Measurements from ENCODE around the gene ROBO1.

Gene ROBO1

DNA sequence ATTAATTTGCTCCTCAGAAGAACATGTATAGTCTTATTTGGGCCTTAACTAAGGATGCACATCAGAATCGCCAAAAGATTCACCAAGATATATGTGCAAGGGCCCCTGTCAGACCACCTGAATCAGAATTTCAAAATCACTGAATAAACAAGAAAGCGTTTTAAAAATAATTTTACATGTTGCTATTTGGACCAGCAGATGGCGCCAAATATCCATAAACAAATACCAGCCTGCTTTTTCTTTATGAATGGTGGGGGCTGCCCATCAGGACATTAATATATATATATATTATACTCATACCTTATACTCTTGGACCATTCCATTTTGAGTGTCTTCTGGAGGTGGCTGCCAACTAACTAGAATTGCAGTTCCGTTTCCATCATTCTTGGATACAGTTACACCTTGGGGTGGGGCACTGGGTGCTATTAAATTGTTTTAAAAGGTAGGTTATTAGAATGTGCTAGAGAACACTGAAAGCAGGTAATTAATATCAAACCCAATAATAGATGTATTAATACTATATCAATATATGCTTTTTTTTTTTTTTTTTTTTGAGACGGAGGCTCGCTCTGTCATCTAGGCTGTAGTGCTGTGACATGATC, 1108.3 kb downstream of the ROBO1 start:
- no peak for DNase-seq

DNA sequence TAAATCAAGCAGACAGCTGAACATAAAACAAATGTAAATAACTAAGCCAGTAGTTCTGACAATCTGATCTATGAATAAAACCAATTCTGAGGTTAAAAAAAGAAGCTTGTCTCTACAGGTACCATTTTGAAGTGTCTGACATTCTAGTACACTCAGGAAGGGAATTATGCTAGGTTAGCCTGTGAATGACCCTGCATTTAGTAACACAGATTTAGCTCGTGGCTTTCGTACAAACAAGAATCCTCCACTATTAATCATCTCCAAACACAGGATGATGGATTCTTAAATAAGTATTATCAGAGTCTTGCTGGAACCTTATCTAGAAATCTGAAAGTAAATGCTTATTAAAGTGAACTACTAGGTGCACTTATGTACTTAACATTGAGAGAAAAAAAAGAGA, 1120.1 kb downstream of the ROBO1 start:
- no peak for DNase-seq

GRCh38 chr3:78645628-78646310, 1122.0 kb downstream of the ROBO1 start:
- peak in 1 of 2 experiments; percentile 20 for DNase-seq

DNA sequence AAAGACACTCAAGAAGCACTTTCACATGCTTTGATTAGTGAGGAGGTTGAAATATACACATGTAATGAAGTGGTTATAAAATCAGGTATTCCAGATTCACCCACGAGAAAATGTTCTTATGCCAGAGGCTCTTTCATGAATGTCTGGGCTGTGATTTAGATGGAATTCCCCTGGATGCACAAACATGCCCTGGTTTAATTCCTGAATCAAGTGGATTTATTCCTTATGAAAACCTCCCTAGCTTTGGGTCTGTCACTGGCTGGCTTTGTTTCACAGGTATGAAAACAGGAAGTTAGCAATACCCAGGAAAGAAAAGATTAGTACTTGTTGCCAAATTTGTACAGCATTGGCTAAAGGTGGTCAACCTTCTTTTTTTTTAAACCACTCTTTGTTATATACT, 1123.0 kb downstream of the ROBO1 start:
- no peak for DNase-seq

GRCh38 chr3:78642226-78643035, 1125.4 kb downstream of the ROBO1 start:
- DNase-seq = no peak

DNA sequence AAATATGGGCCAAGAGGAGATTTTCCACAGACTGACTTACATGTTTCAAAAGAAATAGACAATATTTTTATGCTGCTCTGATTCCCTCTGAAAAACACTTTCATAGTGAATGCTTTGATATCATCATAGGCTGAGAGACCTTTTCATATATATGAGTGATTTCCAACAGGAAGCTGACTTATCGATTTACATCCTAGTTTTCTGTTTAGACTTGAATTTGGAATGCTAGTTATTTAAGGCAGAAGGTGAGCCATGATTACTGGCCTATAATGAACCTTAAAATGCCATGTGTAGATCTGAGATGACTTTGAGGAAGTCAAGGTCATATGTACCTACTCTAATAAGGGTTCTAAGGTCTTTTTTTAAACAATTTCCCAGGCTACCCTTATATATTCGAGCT, 1126.1 kb downstream of the ROBO1 start:
- no peak for DNase-seq

DNA sequence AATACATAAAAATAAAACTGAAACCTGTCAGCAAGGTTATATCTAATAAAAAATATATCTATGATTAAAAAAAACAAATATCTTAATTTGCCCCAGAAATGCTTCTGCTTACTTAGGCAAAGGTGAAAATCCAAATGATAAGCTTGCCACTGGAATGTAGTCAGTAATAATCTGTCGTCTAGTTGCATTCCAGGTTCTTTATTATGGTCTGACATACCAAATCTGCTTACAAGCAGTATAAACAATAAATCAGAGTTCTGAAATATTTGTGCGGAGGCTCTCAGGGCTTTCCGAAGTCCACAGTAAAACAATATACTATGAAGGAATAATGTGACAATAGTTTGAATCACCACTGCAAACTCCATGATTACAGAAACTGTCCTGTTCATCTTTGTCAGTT, 1133.5 kb downstream of the ROBO1 start:
- no peak for DNase-seq

GRCh38 chr3:78633626-78634025, 1134.2 kb downstream of the ROBO1 start:
- no peak for DNase-seq

DNA sequence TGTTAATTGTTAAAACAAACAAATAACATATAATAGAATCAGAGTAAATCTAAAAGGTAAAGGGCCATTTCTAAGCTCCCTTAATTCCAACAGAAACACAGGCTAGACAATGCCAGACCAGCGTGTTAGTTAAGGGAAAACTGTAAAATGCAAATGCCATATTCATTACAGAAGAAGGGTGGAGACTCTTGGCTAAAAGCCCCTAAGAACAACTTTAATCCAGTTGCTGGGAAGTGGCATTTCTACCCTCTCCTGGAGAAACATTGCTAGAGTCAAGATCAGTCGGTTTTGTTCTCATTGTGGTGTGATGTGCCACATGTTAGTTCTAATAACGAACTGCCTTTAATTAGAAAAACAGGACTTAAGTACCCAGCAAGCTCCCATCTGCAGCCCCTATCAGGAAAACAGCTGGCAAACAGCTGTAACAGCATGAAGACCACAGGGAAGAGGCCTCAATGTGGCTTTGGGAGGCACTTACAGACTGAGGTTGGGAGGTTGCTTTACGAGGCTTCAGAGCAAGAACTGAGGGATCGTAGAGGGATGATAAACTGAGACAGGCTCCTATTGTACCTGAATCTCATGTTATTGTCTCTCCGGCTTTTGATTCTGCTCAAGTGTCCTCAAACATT, 1134.8 kb downstream of the ROBO1 start:
- no peak for DNase-seq

- DNase-seq = no peak
Observed at GRCh38 chr3:78629544-78629943, 1138.3 kb downstream of the ROBO1 start.

GRCh38 chr3:78621061-78621716, 1146.6 kb downstream of the ROBO1 start:
- DNase-seq = no peak

DNA sequence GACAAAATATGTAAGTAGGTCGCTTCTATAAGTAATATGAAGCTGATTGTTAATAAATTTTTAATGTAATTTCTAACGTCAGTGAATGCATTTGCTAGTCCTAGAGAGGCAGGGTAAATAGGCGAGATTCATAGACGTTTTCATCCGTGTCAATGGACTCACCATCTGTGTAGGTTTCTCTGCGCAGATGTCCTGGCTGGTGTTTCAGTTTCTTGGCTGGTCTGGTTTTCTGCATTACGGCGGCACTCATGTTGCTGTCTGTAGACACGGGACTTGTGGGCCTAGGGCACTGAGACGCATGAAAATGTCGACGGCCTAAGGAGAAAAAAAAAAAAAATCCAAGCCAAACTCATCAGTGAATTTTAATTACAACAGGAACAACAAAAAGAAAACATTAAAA, 1153.3 kb downstream of the ROBO1 start:
- DNase-seq = no peak

DNA sequence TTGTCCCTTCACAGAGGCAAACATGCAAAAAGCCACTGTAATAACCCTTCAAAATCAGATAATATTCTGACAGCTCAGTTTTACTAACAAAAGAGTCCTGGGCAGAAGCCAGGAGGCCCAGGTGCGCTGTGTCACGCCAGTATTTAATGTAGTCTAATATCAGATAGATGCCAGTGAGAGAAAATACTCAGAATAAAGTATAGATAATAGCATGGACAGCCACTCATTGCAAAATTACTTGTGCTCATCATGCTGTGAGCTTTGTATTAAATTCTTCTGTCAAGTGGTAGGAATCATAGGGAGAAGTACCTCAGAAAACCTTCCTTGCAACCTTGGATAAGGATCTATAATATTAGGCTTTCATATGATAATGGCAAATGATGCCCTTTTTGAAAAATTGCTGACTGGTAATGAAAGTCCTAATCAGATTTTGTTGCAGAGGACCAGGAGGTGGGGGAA, 1154.3 kb downstream of the ROBO1 start:
- no peak for DNase-seq

DNA sequence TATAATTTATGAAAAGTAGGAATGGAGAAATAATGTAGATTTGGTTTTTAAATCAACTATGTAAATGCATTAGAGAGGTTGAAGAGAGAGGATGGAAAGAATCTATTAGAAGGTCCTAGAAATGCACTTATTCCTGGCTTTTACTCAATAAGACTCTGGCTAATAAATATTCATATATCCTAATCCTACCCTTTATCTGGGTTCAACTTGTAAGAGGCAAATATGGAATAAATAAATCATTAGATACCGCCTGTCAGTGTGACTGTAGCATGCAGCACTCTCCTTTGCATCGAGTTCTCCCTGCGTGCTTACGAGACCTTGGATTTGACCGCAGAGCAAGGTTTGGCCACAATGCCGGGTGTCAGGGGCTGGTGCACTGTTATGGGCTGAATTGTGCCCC, 1156.5 kb downstream of the ROBO1 start:
- no peak for DNase-seq

DNA sequence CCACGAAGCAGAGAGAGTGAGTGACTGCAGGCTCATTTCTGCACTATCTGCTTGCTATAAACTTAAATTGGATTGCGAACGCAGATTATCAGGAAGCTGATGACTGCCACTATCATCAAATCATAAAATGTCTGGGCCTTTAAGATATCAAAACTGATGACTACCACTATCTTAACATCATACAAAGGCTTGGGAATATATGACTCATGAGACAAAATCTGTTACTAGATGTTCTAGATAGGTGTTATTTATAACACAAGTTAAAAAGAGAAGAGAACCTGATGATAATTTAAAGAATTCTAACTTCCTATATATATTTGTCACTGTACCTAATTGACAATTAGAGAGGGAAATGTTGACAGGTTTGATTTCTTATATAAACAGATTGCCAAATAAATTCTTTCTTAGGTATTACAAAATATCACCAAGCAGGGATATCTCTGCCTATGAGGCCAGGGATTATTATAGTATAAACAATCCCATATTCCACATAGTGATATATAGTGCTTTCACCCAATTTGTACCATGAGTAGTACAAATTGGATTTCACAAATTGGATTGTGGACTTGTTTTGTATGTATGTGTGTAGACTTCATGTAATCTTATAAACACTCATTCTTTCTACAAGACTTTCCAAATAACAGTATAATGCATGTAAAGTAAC, 1157.2 kb downstream of the ROBO1 start:
- no peak for DNase-seq

GRCh38 chr3:78606756-78607155, 1161.0 kb downstream of the ROBO1 start:
- DNase-seq = no peak

DNA sequence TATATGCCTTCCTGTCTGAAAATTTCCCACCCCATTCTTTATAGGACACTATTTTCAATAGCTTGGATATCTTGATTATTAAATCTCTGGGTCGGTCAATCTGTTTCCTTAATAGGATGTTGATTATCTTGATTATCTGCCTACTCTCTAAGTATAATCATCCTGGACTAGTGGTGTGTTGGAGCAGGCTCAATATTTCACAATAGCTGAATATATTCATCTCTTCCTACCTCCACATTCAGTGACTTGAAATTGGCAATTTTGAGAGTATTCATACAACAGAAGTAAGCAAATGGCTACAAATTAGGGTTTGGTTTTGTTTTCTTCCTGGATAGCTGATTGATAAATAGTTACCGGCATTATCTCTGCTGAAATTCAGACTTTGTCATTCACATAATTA, 1162.6 kb downstream of the ROBO1 start:
- DNase-seq = no peak

DNA sequence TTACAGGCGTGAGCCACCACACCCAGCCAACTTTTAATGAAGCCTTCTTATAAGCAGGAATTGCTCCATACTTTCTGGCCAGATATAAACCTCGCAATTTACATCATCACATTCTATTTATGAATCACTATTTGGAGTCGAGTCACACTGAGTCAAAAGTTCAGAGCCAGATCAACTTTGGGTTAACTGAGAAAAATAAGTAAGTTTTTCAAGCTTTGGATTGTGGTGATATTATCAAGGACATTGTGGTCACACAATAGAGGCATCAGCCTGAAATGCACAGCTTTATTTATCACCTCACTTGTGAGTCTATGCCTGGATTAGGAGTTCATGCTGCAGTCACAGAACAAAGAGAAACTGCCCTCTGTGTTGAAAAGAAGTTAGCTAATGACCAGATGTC, 1163.5 kb downstream of the ROBO1 start:
- DNase-seq = no peak

DNA sequence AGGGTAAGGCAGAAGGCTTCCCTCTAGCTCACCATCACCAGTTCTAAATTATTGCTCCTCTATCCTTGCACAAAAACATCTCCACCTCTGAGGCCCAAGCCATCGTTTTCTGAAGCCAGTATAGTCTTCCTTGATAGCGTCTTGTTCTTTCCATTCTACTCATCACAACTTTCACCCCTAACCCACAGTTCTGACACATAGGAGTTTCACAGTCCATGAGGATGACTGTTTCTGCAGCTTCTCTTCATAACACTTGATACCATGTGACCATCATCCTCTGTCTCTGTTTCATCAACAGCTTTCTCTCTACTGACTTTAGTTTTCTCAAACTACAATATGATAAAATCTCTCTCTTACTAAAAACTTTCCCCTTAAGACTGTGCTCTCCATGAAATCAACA, 1166.5 kb downstream of the ROBO1 start:
- no peak for DNase-seq

DNA sequence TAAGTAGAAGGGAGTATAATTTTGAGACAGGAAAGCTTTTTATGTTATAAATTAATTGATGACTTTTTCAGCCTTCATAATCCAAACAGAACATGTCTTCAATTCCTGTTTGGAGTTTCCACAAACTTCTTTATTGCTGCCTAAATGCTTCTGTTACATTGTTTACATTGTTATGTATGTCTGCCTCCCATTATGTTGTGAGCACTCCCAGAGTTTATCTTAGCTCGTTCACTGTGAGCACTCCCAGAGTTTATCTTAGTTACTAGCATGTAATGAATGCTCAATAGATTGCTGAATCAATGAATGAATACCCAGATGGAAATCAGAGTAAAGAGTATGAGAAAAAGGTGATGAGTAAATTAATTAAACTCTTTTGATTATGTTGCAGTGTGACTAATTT, 1178.0 kb downstream of the ROBO1 start:
- DNase-seq = no peak

DNA sequence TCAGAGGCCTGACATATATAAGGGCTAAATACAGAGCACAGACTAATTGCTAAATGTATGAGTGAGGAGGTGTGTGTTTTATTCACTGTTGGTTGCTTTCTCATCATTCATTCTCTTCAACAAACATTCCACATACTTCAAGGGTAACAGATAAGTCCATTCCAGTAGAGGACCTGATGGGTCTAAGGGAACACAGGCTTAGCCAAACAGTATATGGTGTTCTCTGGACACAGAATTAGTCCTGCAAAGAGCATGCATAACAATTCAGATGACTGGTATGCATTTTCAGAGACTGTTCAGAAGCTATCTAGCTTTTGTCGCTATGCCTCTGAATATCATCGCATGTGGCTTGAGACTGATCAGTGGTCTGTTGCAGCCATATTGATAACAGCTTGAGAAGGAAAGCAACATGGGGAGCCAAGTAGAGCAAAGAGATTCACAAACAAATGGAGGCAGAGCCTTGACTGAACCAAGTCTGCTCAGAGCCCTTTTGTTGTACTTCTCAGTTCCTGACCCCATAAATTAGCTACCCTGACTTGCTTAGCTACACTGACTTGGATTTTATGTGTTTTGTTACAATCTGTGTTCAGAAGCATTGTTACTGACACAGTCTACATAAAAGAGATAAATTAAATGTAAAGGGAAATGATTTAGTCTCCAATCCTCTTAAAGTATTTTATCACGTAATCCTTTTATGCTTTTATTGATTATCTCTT, 1178.7 kb downstream of the ROBO1 start:
- no peak for DNase-seq

- DNase-seq = no peak
Observed at GRCh38 chr3:78580681-78581080, 1187.1 kb downstream of the ROBO1 start.

All from cerebellar nuclear complex (tissue), 1 donor.